Skeletal muscle tissue (tissue), 4 donors: ENCODE measurements around the gene ATG4B. TPM values are rescaled to one million over a fixed set of nuclear protein-coding genes. Genes with fewer than 3 reads are reported as not detected.

Experiments used
- H3K27ac ChIP-seq: one replicate; pipeline ENCODE4 v1.7.0; 2013; ENCODE audit warnings: mild to moderate bottlenecking, low read depth, low read length, inconsistent platforms
- H3K27me3 ChIP-seq, 3 donors: one replicate each; pipeline ENCODE4 v1.7.0; 2013; ENCODE audit warnings: low read length in 3 of 3; ENCODE audit not compliant: control insufficient read depth in 3 of 3, insufficient read depth in 3 of 3
- H3K36me3 ChIP-seq, 3 donors: one replicate each; pipeline ENCODE4 v1.7.0; 2013; ENCODE audit warnings: low read length in 3 of 3; ENCODE audit not compliant: control insufficient read depth in 3 of 3, insufficient read depth in 3 of 3
- H3K4me1 ChIP-seq, 3 donors: one replicate each; pipeline ENCODE4 v1.7.0; 2013; ENCODE audit warnings: low read length in 3 of 3, mild to moderate bottlenecking in 3 of 3; ENCODE audit not compliant: control insufficient read depth in 3 of 3, insufficient read depth in 3 of 3
- H3K4me3 ChIP-seq, 3 donors: one replicate each; pipeline ENCODE4 v1.7.0; 2013; ENCODE audit warnings: low read length in 3 of 3
- H3K9ac ChIP-seq, 3 donors: one replicate each; pipeline ENCODE4 v1.7.0; 2013; ENCODE audit warnings: low read length in 3 of 3, mild to moderate bottlenecking in 3 of 3, moderate library complexity in 2 of 3, low read depth in 1 of 3
- H3K9me3 ChIP-seq, 3 donors: one replicate each; pipeline ENCODE4 v1.7.0; 2013; ENCODE audit warnings: low read length in 3 of 3; ENCODE audit not compliant: control insufficient read depth in 3 of 3
- total RNA-seq: library from RNA; depleted of rRNA; stranded (reverse); fragments of >200 nt; gene quantifications from one replicate; pipeline ENCODE4 v1.2.3, GENCODE V29; 2014
- donor health status: Osteomylitis.

Gene ATG4B
- total RNA-seq, 1 donor from 2014 or later, result 29.2 TPM

GRCh38 chr2:241637795-241638660, 535 bp downstream of the ATG4B start:
- H3K9me3 ChIP-seq, result no peaks in the 10 kb centered on the region
- H3K4me1 ChIP-seq, result peaks cover 24 to 40% (median 35%) of the 10 kb centered on the region in 3 donors
- peak overlapping the region; percentile 98 to 99 (median 98) for H3K9ac ChIP-seq
- H3K27ac ChIP-seq, result peak overlapping the region; percentile 99
- peak overlapping the region; percentile 65 to 97 (median 97) for H3K4me3 ChIP-seq
- peaks cover 12 to 24% (median 14%) of the 10 kb centered on the region in 3 donors for H3K36me3 ChIP-seq
- no peaks in the 10 kb centered on the region for H3K27me3 ChIP-seq

GRCh38 chr2:241638940-241639339, 1.4 kb downstream of the ATG4B start:
- Histone ChIP-seq H3K27me3 (no peaks in the 10 kb centered on the region), H3K27ac (no peak overlapping the region), H3K4me3 (peak overlapping the region; percentile 63 to 97 (median 65)), H3K9ac (peak overlapping the region in 1 of 3 donors; percentile 16), H3K4me1 (peaks cover 24 to 40% (median 35%) of the 10 kb centered on the region in 3 donors), H3K9me3 (no peaks in the 10 kb centered on the region), H3K36me3 (peaks cover 3 to 18% (median 7%) of the 10 kb centered on the region in 3 donors)

- H3K27ac ChIP-seq, result no peak overlapping the region
- H3K4me3 ChIP-seq, result peak overlapping the region; percentile 41 to 97 (median 63)
- peaks cover 24 to 40% (median 35%) of the 10 kb centered on the region in 3 donors for H3K4me1 ChIP-seq
- H3K9me3 ChIP-seq, result no peaks in the 10 kb centered on the region
- peaks cover under 1 to 14% (median 6%) of the 10 kb centered on the region in 3 donors for H3K36me3 ChIP-seq
- H3K9ac ChIP-seq, result peak overlapping the region in 1 of 3 donors; percentile 16
- no peaks in the 10 kb centered on the region for H3K27me3 ChIP-seq
These were observed 1.9 kb downstream of the ATG4B start for GRCh38 chr2:241639385-241639784.

DNA sequence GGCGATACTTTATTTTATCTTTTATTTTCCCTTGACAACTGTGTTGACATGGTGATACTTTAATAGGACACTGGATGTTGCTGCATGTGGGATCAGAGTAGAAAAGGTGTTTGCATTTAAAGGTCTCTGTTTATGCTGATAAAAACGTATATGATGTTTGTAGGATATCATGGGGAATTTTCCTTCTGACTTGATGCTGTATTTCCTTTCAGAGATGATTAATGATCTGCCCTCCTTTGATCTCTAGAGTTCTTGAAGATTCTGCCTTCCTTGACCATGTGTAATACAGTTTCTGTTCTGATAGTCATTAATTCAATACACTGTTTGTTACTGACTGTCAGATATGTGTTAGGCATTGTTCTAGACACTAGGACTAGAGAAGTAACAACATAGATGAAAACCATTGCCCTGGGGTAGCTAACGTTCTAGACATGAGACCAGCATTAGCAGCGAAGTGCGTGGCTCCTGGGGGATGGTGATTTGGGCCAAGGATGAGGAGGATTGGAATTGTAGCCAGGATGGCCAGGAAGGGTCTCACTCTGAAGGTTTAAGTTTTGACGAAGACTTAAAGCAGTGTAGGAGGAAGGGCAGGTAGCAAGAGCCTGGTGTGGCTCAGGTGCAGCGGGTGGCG, 2.8 kb downstream of the ATG4B start:
- Histone ChIP-seq H3K4me1 (peaks cover 24 to 35% (median 34%) of the 10 kb centered on the region in 3 donors), H3K27ac (no peak overlapping the region), H3K4me3 (no peak overlapping the region), H3K27me3 (no peaks in the 10 kb centered on the region), H3K9ac (peak overlapping the region in 1 of 3 donors; percentile 35), H3K9me3 (no peaks in the 10 kb centered on the region), H3K36me3 (peaks cover 0 to 10% (median 5%) of the 10 kb centered on the region in 3 donors)

DNA sequence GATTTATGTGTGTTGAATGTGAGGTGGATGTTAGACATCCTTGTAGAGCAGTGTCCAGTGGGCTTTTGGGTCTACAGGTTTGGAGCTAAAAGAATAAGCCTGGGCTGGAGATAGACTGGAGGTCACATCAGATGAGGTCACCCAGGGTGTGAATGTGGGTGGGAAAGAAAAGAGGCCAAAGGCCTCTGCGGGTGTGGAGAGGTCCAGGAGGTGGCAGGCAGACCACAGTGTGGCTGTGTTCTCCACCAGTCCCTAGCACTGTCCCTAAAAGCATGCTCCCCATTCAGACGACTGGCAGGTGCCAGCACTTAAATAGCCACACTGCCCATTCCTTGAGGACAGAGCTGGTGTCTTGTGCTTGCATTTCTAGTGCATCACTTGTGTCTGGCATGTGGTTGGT, 4.1 kb downstream of the ATG4B start:
- H3K27me3 ChIP-seq, result no peaks in the 10 kb centered on the region
- no peak overlapping the region for H3K27ac ChIP-seq
- H3K36me3 ChIP-seq, result peaks cover 0 to 13% (median 11%) of the 10 kb centered on the region in 3 donors
- no peak overlapping the region for H3K4me3 ChIP-seq
- H3K9me3 ChIP-seq, result no peaks in the 10 kb centered on the region
- no peak overlapping the region for H3K9ac ChIP-seq
- H3K4me1 ChIP-seq, result peaks cover 19 to 33% (median 27%) of the 10 kb centered on the region in 3 donors

DNA sequence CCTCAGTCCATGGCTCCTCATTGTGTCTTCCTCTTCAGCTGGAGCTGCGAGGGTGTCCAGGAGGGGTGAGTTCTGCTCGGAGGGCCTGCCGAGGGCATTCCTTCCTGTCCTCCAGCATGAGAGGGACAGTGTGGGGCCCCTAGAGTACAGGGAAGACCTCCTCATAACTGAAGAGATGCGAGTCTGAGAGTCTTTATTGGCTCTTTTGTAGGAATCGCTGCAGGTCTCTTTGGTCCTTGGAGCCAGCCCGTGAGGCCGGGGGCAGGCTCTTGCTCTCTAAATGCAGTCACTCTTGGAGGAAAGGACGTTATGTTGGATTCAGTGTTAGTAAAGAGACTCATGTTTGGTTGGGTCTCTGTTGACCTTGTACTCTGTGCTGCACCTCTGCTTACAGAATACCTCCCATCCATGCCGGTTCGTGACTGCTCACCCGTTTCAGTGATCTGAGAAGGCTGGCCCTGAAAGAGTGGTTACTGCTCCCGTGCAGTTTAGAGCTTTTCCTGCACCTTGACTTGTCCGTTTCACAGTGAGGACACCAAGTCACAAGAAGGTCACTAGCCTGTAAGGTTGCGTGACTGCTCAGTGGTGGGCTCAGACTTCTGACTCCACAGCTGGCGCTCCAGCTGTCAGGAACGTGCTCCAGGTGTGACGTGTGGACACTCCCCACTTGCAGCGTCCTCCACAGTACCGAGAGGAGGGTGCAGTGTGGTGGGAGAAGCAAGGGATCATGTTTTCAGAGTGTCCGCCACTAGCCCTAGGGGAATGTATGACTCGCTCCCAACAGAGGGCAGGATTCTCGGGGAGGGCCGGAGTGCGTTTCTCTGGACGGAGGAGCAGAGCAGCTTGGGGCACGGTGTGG, 7.8 kb downstream of the ATG4B start:
- H3K36me3 ChIP-seq, result peaks cover 0 to 6% (median 4%) of the 10 kb centered on the region in 3 donors
- H3K4me3 ChIP-seq, result no peak overlapping the region
- no peak overlapping the region for H3K9ac ChIP-seq
- no peaks in the 10 kb centered on the region for H3K27me3 ChIP-seq
- H3K9me3 ChIP-seq, result no peaks in the 10 kb centered on the region
- no peak overlapping the region for H3K27ac ChIP-seq
- peaks cover 8 to 23% (median 12%) of the 10 kb centered on the region in 3 donors for H3K4me1 ChIP-seq

DNA sequence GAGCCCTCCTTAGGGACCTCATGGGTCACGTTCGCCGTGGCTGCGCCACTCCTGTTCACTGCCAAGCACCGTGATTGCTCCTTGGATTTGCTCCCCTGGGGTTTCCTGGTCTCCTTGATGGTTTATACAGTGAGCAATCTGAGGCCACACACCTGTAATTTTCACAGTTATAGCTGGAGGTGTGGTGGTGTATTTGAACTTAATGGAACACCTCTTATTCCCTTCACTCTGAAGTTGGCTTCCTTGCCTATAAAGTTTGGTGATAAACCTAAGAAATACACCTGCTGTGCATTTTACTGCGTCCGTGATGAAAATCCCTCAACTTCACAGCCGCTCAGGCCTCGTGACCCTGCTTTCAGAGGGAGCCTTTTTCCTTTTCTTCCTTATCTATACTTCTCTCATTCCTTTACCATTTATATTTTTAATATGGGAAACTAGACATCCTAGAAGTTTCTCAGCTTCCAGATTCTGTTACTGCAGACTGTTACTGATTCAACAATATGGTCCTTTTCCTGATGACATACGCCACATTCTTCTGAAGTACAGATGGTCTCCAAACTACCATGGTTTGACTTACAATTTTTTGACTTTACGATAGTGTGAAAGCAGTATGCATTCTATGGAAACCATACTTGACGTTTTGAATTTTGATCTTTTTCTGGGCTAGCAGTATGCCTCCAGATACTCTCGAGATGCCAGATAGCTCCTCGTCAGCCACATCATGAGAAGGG, 8.6 kb downstream of the ATG4B start:
- Histone ChIP-seq H3K9me3 (no peaks in the 10 kb centered on the region), H3K4me1 (peaks cover 5 to 15% (median 8%) of the 10 kb centered on the region in 3 donors)

GRCh38 chr2:241648453-241648852, 11.0 kb downstream of the ATG4B start:
- H3K9ac ChIP-seq, result peak overlapping the region in 1 of 3 donors; percentile 2
- H3K9me3 ChIP-seq, result no peaks in the 10 kb centered on the region
- no peak overlapping the region for H3K4me3 ChIP-seq
- H3K27me3 ChIP-seq, result no peaks in the 10 kb centered on the region
- H3K4me1 ChIP-seq, result peaks cover 0 to 11% (median 0%) of the 10 kb centered on the region in 3 donors
- peaks cover 22 to 28% (median 28%) of the 10 kb centered on the region in 3 donors for H3K36me3 ChIP-seq
- no peak overlapping the region for H3K27ac ChIP-seq

More for the DNA sequence above, 8.6 kb downstream of the ATG4B start:
- Histone ChIP-seq H3K9ac (no peak overlapping the region), H3K27ac (no peak overlapping the region), H3K4me3 (no peak overlapping the region), H3K36me3 (peaks cover 0 to 6% (median 6%) of the 10 kb centered on the region in 3 donors), H3K27me3 (no peaks in the 10 kb centered on the region)

DNA sequence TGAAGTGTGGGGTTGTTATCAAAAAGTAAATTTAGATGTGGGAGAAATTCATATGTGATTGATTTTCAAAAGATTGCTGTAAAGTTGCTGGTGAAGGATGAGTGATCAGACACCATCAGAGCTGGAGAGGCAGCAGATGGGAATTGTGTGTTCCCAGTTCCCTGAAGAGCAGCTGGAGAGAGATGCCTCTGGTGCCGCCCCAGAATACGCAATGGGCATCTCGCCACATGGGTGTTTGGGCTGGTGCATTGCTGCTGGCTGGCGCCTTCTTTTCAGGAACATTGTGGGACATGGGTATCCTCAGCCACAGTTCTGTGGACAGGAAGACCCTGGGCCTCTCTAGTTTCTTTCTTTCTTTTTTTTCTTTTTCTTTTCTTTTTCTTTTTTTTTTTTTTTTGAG, 11.9 kb downstream of the ATG4B start:
- Histone ChIP-seq H3K36me3 (peaks cover 22 to 30% (median 29%) of the 10 kb centered on the region in 3 donors), H3K9me3 (no peaks in the 10 kb centered on the region), H3K27me3 (no peaks in the 10 kb centered on the region), H3K27ac (no peak overlapping the region), H3K9ac (no peak overlapping the region), H3K4me1 (peaks cover 0 to 11% (median 0%) of the 10 kb centered on the region in 3 donors), H3K4me3 (no peak overlapping the region)
